A549 treated with CpdA at 1 μM for 4 hours (cell line): ENCODE data around the gene NR2E3. TPM values are rescaled to one million over a fixed set of nuclear protein-coding genes. Genes with fewer than 3 reads are reported as not detected.

Experiments used
- total RNA-seq: library from RNA; stranded (reverse); fragments of 200-300 nt; extraction: Qiagen RNA extraction; gene quantifications from 5 replicates; pipeline ENCODE4 v1.2.3, GENCODE V29; 2022; ENCODE audit warnings: low read depth

Gene NR2E3
- 0.17 to 0.38 TPM (median 0.21 TPM) in 4 of 5 replicates, not detected in the other for total RNA-seq

DNA sequence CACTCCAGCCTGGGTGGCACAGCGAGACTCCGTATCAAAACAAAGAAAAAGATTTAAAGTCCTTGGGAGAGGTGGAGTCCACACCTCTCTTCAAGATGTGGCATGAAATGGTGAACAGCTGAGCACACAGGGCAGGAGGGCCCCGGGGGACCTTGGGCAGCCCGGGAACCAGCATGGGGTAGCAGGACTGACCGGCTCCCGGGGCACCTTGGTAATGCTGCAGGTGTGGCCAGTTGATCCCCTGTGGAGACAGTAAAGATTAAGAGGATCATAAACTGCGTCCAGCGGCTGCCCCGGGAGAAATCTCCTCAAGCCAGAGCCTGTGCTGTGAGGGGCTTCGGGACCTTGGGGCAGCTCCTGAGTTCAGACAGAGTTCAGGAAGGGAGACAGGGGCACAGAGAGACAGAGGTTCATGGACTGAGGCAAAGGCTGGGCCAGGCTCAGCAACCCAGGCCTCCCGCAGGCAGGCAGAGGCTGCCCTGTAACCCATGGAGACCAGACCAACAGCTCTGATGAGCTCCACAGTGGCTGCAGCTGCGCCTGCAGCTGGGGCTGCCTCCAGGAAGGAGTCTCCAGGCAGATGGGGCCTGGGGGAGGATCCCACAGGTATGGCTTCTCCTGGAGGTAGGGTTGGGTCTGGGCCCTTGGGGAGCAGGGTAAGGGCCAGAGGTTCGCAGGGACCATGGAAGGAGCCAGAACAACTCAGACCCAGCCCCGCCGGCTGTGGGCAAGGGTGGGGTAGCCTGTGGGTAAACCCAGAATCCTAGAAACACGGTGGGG is at the start of gene NR2E3:
Gene NR2E3 (plus strand): TSS at position 299 of the 780 bp plus-strand sequence. CDS start 190 bp downstream, at position 489.

